GM23248 (cell line): ENCODE results near the gene HSPG2. TPM values are rescaled to one million over a fixed set of nuclear protein-coding genes. Genes with fewer than 3 reads are reported as not detected.

Experiments used
- DNase-seq: peaks from one replicate; pipeline ENCODE4 v3.0.0-alpha.2; 2015
- H2AFZ ChIP-seq: fragments of 200-600 bp; sonication (generic); 2 replicates; pipeline ENCODE4 v1.6.1; 2016; ENCODE audit warnings: antibody characterized with exemption
- H3F3A ChIP-seq: fragments of 200-600 bp; sonication (generic); 2 replicates; pipeline ENCODE4 v1.6.1; 2016; ENCODE audit warnings: mild to moderate bottlenecking, antibody characterized with exemption, mixed run types; ENCODE audit not compliant: insufficient read depth
- H3K27ac ChIP-seq: fragments of 200-600 bp; sonication (generic); 2 replicates; pipeline ENCODE4 v1.5.1; 2016; ENCODE audit warnings: mild to moderate bottlenecking
- H3K27me3 ChIP-seq: fragments of 200-600 bp; sonication (generic); replicated peaks from 2 replicates; pipeline ENCODE4 v1.6.1; 2016; ENCODE audit warnings: mild to moderate bottlenecking; ENCODE audit not compliant: insufficient read depth
- H3K36me3 ChIP-seq: fragments of 200-600 bp; sonication (generic); 2 replicates; pipeline ENCODE4 v1.6.1; 2016; ENCODE audit warnings: low read depth, mild to moderate bottlenecking
- H3K4me1 ChIP-seq: fragments of 200-600 bp; sonication (generic); 2 replicates; pipeline ENCODE4 v1.6.1; 2016; ENCODE audit warnings: mild to moderate bottlenecking; ENCODE audit not compliant: insufficient read depth
- H3K4me2 ChIP-seq: fragments of 200-600 bp; sonication (generic); one replicate; pipeline ENCODE4 v1.6.1; 2016; ENCODE audit warnings: mild to moderate bottlenecking; ENCODE audit not compliant: unreplicated experiment
- H3K4me3 ChIP-seq: fragments of 200-600 bp; sonication (generic); 2 replicates; pipeline ENCODE4 v1.5.1; 2016; ENCODE audit warnings: mild to moderate bottlenecking
- H3K79me2 ChIP-seq: fragments of 200-600 bp; sonication (generic); 2 replicates; pipeline ENCODE4 v1.6.1; 2016; ENCODE audit warnings: mild to moderate bottlenecking; ENCODE audit not compliant: insufficient read depth
- H3K9ac ChIP-seq: fragments of 200-600 bp; sonication (generic); 2 replicates; pipeline ENCODE4 v1.6.1; 2016; ENCODE audit warnings: mild to moderate bottlenecking
- H3K9me2 ChIP-seq: fragments of 200-600 bp; sonication (generic); 2 replicates; pipeline ENCODE4 v1.6.1; 2016; ENCODE audit warnings: mixed run types, mild to moderate bottlenecking, moderate library complexity; ENCODE audit not compliant: insufficient read depth
- H3K9me3 ChIP-seq: fragments of 200-600 bp; sonication (generic); one replicate; pipeline ENCODE4 v1.6.1; 2017; ENCODE audit warnings: low read depth
- H4K20me1 ChIP-seq: fragments of 200-600 bp; sonication (generic); 2 replicates; pipeline ENCODE4 v1.6.0; 2016; ENCODE audit not compliant: insufficient read depth
- EZH2 ChIP-seq: fragments of 200-600 bp; sonication (generic); IDR thresholded peaks from 2 replicates; pipeline ENCODE4 v1.6.1; 2018; ENCODE audit warnings: antibody characterized with exemption, mild to moderate bottlenecking; ENCODE audit not compliant: insufficient read depth, poor library complexity, severe bottlenecking
- EZH2phosphoT487 ChIP-seq: fragments of 200-600 bp; sonication (generic); IDR thresholded peaks from 2 replicates; pipeline ENCODE4 v1.6.1; 2018; ENCODE audit warnings: antibody characterized with exemption, moderate library complexity, mild to moderate bottlenecking, low read depth; ENCODE audit not compliant: insufficient read depth
- WGBS, 2 experiments: methylation state at CpG; one replicate each; pipeline ENCODE4 v1.1.6; 2015 to 2017; ENCODE audit warnings: low lambda C conversion rate in 2 of 2, low coverage in 1 of 2; ENCODE audit errors: missing lambda C conversion rate in 2 of 2; 5-methylcytosine and 5-hydroxymethylcytosine counted together
- in situ Hi-C: fragments of 300-500 bp; cut with MboI; formaldehyde crosslinking; loops from 2 replicates; pipeline ENCODE4 v1.15.0; 2020
- polyA plus RNA-seq: library from polyadenylated mRNA; unstranded; fragments of >200 nt; fragmentation: Nextera tagmentation; extraction: Ambion mirVana; gene quantifications from 2 replicates; pipeline ENCODE4 v1.2.1, GENCODE V29; 2016
- total RNA-seq: library from RNA; depleted of rRNA; stranded (reverse); fragments of >200 nt; shearing (Covaris generic); gene quantifications from 2 replicates; pipeline ENCODE4 v1.2.3, GENCODE V29; 2014

The HSPG2 gene
- total and polyA plus RNA-seq, 2 experiments from 2014 or later = 123 to 407 TPM

- H3K27ac ChIP-seq = peak overlapping the region; percentile 96
- no peaks in the 10 kb centered on the region for H3K9me2 ChIP-seq
- H3K79me2 ChIP-seq = peaks cover 92% of the 10 kb centered on the region
- 60 to 66% methylated on average over 8 of the region's 8 CpGs for WGBS, 2 experiments
- DNase-seq = no peak
- H3K4me1 ChIP-seq = peaks cover 69% of the 10 kb centered on the region
- in situ Hi-C loops = no loop called here
- peaks cover 55% of the 10 kb centered on the region for H3F3A ChIP-seq
- H3K9ac ChIP-seq = peak overlapping the region; percentile 79
- no peak overlapping the region for H3K4me3 ChIP-seq
- H2AFZ ChIP-seq = no peak overlapping the region
- no peaks in the 10 kb centered on the region for H3K9me3 ChIP-seq
- H3K4me2 ChIP-seq = no peak overlapping the region
- peaks cover 12% of the 10 kb centered on the region for H3K36me3 ChIP-seq
- no peaks in the 10 kb centered on the region for H3K27me3 ChIP-seq
- no peak for TF ChIP-seq EZH2phosphoT487
- no peak for TF ChIP-seq EZH2
- no peaks in the 10 kb centered on the region for H4K20me1 ChIP-seq
These were observed 23.9 kb downstream of the HSPG2 start for GRCh38 chr1:21913258-21913657.

- Histone ChIP-seq H3K4me2 (peak overlapping the region; percentile 32), H3F3A (peaks cover 58% of the 10 kb centered on the region), H3K36me3 (peaks cover 5% of the 10 kb centered on the region), H3K27ac (peak overlapping the region; percentile 96), H3K4me1 (peaks cover 69% of the 10 kb centered on the region), H3K27me3 (no peaks in the 10 kb centered on the region), H3K79me2 (peaks cover 92% of the 10 kb centered on the region), H4K20me1 (no peaks in the 10 kb centered on the region), H3K9ac (peak overlapping the region; percentile 79), H3K9me3 (no peaks in the 10 kb centered on the region), H2AFZ (no peak overlapping the region), H3K4me3 (no peak overlapping the region), H3K9me2 (no peaks in the 10 kb centered on the region)
- DNase-seq = no peak
- WGBS, 2 experiments = 75 to 77% methylated on average over 9 of the region's 9 CpGs
- in situ Hi-C loops = no loop called here
- TF ChIP-seq EZH2 (no peak), EZH2phosphoT487 (no peak)
These were observed 24.9 kb downstream of the HSPG2 start for GRCh38 chr1:21912038-21912758.

- no peak overlapping the region for H3K4me3 ChIP-seq
- no peaks in the 10 kb centered on the region for H3K9me2 ChIP-seq
- peaks cover 65% of the 10 kb centered on the region for H3F3A ChIP-seq
- in situ Hi-C loops = no loop called here
- peaks cover 92% of the 10 kb centered on the region for H3K79me2 ChIP-seq
- H3K4me2 ChIP-seq = peak overlapping the region; percentile 32
- no peaks in the 10 kb centered on the region for H3K27me3 ChIP-seq
- peak overlapping the region; percentile 96 for H3K27ac ChIP-seq
- DNase-seq = peak; percentile 82
- H3K36me3 ChIP-seq = peaks cover 5% of the 10 kb centered on the region
- no peaks in the 10 kb centered on the region for H3K9me3 ChIP-seq
- peak overlapping the region; percentile 79 for H3K9ac ChIP-seq
- no peak overlapping the region for H2AFZ ChIP-seq
- H4K20me1 ChIP-seq = no peaks in the 10 kb centered on the region
- peaks cover 77% of the 10 kb centered on the region for H3K4me1 ChIP-seq
- WGBS, 2 experiments = 7 to 20% methylated on average over 7 to 8 of the region's 10 CpGs
- TF ChIP-seq EZH2 = no peak
These were observed 25.7 kb downstream of the HSPG2 start for GRCh38 chr1:21911205-21912001.

GRCh38 chr1:21910558-21911204 is 26.4 kb downstream of the HSPG2 start:
- H3F3A ChIP-seq = peaks cover 69% of the 10 kb centered on the region
- no peak overlapping the region for H2AFZ ChIP-seq
- peak overlapping the region; percentile 79 for H3K9ac ChIP-seq
- H3K9me3 ChIP-seq = no peaks in the 10 kb centered on the region
- H3K4me3 ChIP-seq = no peak overlapping the region
- no peaks in the 10 kb centered on the region for H3K27me3 ChIP-seq
- H3K4me2 ChIP-seq = peak overlapping the region; percentile 33
- H3K9me2 ChIP-seq = no peaks in the 10 kb centered on the region
- 78 to 79% methylated on average over 11 of the region's 11 CpGs for WGBS, 2 experiments
- peaks cover 5% of the 10 kb centered on the region for H3K36me3 ChIP-seq
- peaks cover 79% of the 10 kb centered on the region for H3K4me1 ChIP-seq
- no peak for DNase-seq
- in situ Hi-C loops = no loop called here
- H3K79me2 ChIP-seq = peaks cover 92% of the 10 kb centered on the region
- peak overlapping the region; percentile 96 for H3K27ac ChIP-seq
- no peaks in the 10 kb centered on the region for H4K20me1 ChIP-seq
- TF ChIP-seq EZH2phosphoT487 = no peak
- no peak for TF ChIP-seq EZH2
